ENCODE measurements around the gene SOX8. TPM values are rescaled to one million over a fixed set of nuclear protein-coding genes. Genes with fewer than 3 reads are reported as not detected.

The SOX8 gene
- total RNA-seq, 2 experiments from 2014 or later = 0.25 to 0.27 TPM

DNA sequence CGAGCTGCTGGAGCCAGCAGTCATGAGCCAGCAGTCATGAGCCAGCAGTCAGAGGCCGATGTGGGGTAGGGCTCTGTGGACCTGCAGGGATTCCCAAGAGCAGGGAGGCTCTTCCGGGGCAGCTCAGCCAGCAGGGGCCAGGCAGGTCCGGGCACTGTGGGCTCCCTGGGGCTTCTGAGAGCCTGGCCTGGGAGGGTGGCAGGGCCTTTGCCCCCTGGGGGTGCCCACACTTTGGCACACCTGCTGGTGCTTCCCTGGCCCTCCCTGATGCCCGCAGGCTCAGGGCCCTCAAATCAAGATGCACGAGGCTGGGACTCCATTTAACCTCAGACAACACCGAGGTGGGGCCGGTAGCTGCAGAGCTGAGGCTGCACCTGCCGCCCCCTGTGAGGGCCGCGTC lies 18.1 kb downstream of the SOX8 start:
- no peak overlapping the region for H3K27ac Mint-ChIP-seq
- H3K27me3 Mint-ChIP-seq = peaks cover 22% of the 10 kb centered on the region
- H3K4me1 Mint-ChIP-seq = peaks cover 39% of the 10 kb centered on the region
- no peaks in the 10 kb centered on the region for H3K36me3 Mint-ChIP-seq (ENCODE audit: low read depth)
- ChIA-PET CTCF (interaction anchor here (0.6 to 1.4 kb wide), 2 partner anchors 19 to 36 kb away, joined by 3 to 4 read pairs; no protein-coding TSS in a partner anchor), POLR2A (no interaction called here)
- no peak overlapping the region for H3K4me3 Mint-ChIP-seq
- peaks cover 4% of the 10 kb centered on the region for H3K9me3 Mint-ChIP-seq
- DNase-seq = no peak

- DNase-seq = no peak
- CTCF ChIA-PET = interaction anchor here (0.7 kb wide), 1 partner anchor 16 kb away, joined by 4 read pairs; no protein-coding TSS in a partner anchor
- Mint-ChIP-seq H3K36me3 (ENCODE audit: low read depth) (no peaks in the 10 kb centered on the region), H3K4me3 (no peak overlapping the region), H3K27ac (no peak overlapping the region), H3K4me1 (peaks cover 44% of the 10 kb centered on the region), H3K27me3 (peaks cover 14% of the 10 kb centered on the region), H3K9me3 (peaks cover 2% of the 10 kb centered on the region)
- POLR2A ChIA-PET = no interaction called here
Measured at GRCh38 chr16:1000608-1001007, 19.0 kb downstream of the SOX8 start.

DNA sequence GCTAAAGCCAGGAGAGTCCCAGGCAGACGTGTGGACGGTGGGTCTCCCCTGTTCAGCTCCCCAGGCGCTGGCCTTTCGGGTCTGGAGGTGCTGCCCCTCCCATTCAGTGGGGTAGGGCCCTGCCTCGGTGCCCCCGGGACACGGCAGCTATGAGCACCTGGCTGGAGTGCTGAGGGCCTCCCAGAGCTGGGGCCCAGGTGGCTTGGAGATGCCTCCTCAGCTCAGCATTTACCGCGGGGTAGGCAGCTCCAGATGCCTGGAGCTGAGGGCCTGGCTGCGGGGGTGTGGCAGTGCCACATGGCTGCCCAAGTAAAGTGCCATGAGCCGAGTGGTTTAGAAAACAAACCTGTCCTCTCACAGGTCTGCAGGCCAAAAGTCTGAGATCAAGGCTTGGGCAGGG lies 19.5 kb downstream of the SOX8 start:
- POLR2A ChIA-PET = no interaction called here
- H3K4me1 Mint-ChIP-seq = peaks cover 43% of the 10 kb centered on the region

DNA sequence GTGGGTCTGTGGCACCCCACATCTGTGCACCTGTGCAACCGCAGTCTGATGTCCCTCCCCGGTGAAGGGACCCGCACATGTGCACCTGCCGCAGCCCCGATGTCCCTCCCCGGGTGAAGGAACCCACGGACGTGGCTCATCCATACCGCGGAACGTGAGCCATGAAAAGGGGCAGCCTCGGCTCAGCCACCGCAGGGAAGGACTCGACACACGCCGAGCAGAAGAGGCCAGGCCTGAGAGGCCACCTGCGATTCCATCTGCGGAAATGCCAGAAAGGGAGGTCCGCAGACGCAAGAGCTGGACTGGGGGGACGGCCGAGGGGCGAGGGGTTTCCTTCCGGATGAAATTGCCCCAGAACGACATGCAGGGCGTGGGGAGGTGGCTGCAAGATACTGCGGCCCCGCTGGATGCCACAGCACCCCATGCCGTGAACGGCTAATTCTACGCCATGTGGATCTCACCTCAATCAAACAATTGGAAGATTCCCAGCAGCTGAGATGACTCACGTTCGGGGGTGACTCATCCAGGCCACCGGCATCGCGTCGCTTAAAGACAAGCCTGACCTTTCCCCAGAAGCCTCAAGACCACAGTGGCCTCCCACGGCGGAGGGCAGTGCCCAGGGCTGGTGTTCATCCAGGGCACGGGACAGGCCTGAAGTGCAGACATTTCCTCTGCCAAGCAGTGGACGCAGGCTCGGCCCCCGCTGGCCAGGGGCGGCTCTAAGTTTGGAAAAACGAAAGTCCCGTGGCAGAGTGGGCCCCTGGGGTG lies 21.0 kb downstream of the SOX8 start:
- ChIA-PET CTCF (no interaction called here), POLR2A (no interaction called here)
- peaks cover 35% of the 10 kb centered on the region for H3K4me1 Mint-ChIP-seq
- DNase-seq = peak; percentile 29
- H3K4me3 Mint-ChIP-seq = no peak overlapping the region
- no peaks in the 10 kb centered on the region for H3K36me3 Mint-ChIP-seq (ENCODE audit: low read depth)
- no peaks in the 10 kb centered on the region for H3K9me3 Mint-ChIP-seq
- no peak overlapping the region for H3K27ac Mint-ChIP-seq
- H3K27me3 Mint-ChIP-seq = peaks cover 7% of the 10 kb centered on the region

More for the DNA sequence above, 19.5 kb downstream of the SOX8 start:
- Mint-ChIP-seq H3K4me3 (no peak overlapping the region), H3K27ac (no peak overlapping the region), H3K27me3 (peaks cover 10% of the 10 kb centered on the region), H3K9me3 (peaks cover under 1% of the 10 kb centered on the region), H3K36me3 (ENCODE audit: low read depth) (no peaks in the 10 kb centered on the region)
- CTCF ChIA-PET = no interaction called here
- DNase-seq = no peak

DNA sequence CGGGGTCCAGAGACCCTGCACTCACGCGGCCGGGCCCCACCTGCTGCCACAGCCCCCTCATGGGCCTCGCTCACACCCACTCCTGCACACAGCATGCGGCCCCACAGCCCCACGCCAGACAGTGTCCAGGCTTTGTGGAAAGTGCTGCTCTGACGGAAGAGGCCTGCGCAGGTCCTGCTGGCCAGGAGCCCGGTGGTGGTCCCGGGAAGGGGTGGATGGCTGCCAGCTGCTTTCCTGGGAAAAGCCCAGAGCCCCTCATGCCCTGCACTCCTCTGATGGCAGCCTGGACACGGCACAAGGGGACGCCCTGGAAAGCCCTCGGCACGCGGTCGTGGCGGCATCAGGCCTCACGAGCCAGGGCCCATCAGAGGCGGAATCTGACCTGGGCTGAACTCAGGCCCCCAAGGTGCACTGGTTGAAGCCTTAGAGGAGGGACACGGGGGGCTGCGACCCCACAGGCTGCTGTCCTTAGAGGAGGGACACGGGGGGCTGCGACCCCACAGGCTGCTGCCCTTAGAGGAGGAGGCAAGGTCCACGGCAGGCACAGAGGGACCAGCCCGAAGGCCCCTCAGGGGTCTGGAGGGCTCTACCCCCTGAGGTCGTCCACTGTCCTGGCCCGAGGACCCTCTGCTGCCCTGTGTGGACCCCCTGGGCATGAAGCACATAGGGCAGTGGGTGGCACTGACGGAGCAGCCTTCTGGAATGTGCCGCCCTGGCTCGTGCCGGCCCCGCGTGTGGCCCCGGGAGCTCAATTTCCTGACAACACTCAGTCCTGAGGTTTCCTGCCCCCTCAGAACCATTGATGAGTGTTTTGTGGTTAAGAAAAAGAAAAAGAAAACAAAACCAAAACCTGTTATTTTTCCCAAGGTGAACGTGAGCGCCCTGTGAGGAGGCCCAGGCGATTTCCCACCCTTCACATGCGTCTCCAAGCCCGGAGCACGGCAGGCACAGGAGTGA lies 22.1 kb downstream of the SOX8 start:
- ChIA-PET POLR2A (interaction anchor here (0.6 kb wide), 1 partner anchor 195 kb away, joined by 3 read pairs; no protein-coding TSS in a partner anchor), CTCF (interaction anchor here (0.6 kb wide), 1 partner anchor 24 kb away, joined by 3 read pairs; no protein-coding TSS in a partner anchor)
- H3K27me3 Mint-ChIP-seq = peaks cover 5% of the 10 kb centered on the region
- peak; percentile 68 for DNase-seq
- H3K36me3 Mint-ChIP-seq (ENCODE audit: low read depth) = no peaks in the 10 kb centered on the region
- peaks cover 27% of the 10 kb centered on the region for H3K4me1 Mint-ChIP-seq
- H3K4me3 Mint-ChIP-seq = peak overlapping the region; percentile 42
- peak overlapping the region; percentile 85 for H3K27ac Mint-ChIP-seq
- H3K9me3 Mint-ChIP-seq = no peaks in the 10 kb centered on the region

DNA sequence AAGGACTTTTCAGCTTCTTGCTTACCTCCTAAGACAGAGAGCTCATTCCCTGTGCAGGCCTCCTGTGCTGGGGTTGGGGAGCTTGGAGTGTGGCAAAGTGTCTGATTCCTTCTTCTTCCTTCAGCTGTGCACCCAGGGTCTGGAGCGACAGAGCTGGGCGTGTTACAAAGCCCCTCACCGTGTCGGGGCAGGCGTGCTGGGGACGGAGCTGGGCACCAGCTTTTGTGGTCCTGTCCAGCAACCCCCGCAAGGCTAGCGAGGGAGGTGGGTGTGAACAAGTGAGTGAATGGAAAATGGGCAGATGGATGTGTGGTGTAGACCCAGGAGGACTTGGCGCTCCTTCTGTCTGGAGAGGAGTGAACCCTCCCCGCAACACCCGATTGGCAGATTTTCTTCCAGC lies 23.7 kb downstream of the SOX8 start:
- Mint-ChIP-seq H3K27me3 (peaks cover 6% of the 10 kb centered on the region), H3K27ac (peak overlapping the region; percentile 60), H3K9me3 (no peaks in the 10 kb centered on the region), H3K36me3 (ENCODE audit: low read depth) (no peaks in the 10 kb centered on the region), H3K4me1 (peaks cover 26% of the 10 kb centered on the region), H3K4me3 (no peak overlapping the region)
- ChIA-PET POLR2A (no interaction called here), CTCF (interaction anchor here (0.9 to 1.4 kb wide), 2 partner anchors 37 to 52 kb away, joined by 3 read pairs; no protein-coding TSS in a partner anchor)
- DNase-seq = no peak

DNA sequence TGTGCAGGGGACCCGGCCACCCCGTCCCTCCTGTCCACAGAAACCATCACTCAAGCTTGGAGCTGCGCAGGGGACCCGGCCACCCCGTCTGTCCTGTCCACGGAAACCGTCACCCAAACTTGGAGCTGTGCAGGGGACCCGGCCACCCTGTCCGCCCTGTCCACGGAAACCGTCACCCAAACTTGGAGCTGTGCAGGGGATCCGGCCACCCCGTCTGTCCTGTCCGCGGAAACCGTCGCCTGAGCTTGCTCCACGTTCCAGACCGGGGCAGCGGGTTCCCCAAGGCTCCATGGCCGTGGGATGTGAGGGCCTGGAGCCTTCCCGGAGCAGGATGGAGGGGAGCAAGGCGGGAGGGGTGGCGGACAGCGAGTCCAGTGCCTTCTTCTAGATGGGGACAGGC lies 25.2 kb downstream of the SOX8 start:
- H3K9me3 Mint-ChIP-seq = no peaks in the 10 kb centered on the region
- no peak for DNase-seq
- no peak overlapping the region for H3K27ac Mint-ChIP-seq
- no peaks in the 10 kb centered on the region for H3K36me3 Mint-ChIP-seq (ENCODE audit: low read depth)
- H3K27me3 Mint-ChIP-seq = peaks cover 6% of the 10 kb centered on the region
- H3K4me1 Mint-ChIP-seq = peaks cover 26% of the 10 kb centered on the region
- ChIA-PET POLR2A (no interaction called here), CTCF (no interaction called here)
- H3K4me3 Mint-ChIP-seq = no peak overlapping the region

- ChIA-PET POLR2A (no interaction called here), CTCF (interaction anchor here (0.6 kb wide), 1 partner anchor 12 kb away, joined by 3 read pairs; no protein-coding TSS in a partner anchor)
- no peak overlapping the region for H3K27ac Mint-ChIP-seq
- no peak overlapping the region for H3K4me3 Mint-ChIP-seq
- H3K4me1 Mint-ChIP-seq = peaks cover 26% of the 10 kb centered on the region
- no peaks in the 10 kb centered on the region for H3K9me3 Mint-ChIP-seq
- no peaks in the 10 kb centered on the region for H3K36me3 Mint-ChIP-seq (ENCODE audit: low read depth)
- H3K27me3 Mint-ChIP-seq = peaks cover 6% of the 10 kb centered on the region
- DNase-seq = no peak
Measured at GRCh38 chr16:1007284-1007850, 25.8 kb downstream of the SOX8 start.

- Mint-ChIP-seq H3K27me3 (peaks cover 6% of the 10 kb centered on the region), H3K4me3 (no peak overlapping the region), H3K4me1 (peaks cover 21% of the 10 kb centered on the region), H3K9me3 (no peaks in the 10 kb centered on the region), H3K36me3 (ENCODE audit: low read depth) (no peaks in the 10 kb centered on the region), H3K27ac (no peak overlapping the region)
- ChIA-PET POLR2A (no interaction called here), CTCF (interaction anchor here (0.6 kb wide), 1 partner anchor 12 kb away, joined by 3 read pairs; no protein-coding TSS in a partner anchor)
- no peak for DNase-seq
Measured at GRCh38 chr16:1008085-1008484, 26.5 kb downstream of the SOX8 start.

DNA sequence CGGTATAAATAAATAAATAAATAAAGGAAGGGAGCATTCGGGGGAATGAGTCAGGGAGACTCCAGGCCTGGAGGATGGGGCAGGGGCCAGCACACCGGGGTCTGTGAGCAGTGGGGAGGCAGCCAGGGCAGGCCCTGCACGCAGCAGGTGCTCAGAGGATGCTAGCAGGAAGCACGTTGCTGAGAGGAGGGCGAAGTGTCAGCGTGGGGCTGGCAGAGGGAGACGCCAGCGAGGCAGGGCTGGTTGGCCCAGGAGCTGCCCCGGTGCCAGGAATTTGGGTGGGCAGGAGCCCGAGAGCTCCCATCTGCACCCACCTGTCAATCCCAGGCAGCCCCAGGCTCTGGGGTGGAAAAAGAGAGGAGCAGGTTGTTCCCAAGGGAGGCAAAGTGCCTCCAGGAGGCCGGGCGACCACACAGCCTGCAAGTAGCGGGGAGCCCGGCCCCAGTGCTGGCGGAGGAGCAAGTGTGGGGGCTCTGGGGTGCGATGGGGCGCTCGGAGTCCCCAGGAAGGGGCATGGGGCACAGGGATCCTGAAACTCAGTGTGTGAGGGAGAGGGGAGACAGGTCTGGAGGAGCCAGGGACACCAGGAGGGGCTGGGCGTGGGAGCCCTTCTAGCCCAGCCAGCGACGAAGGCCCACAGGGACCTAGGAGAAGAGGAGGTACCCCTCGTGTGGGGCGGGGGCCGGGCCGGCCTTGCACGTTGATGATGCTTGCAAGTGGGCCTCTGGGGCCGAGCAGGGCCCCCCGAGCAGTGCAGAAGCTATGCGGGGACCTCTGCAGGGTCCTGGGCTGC lies 28.0 kb downstream of the SOX8 start:
- no peaks in the 10 kb centered on the region for H3K36me3 Mint-ChIP-seq (ENCODE audit: low read depth)

DNA sequence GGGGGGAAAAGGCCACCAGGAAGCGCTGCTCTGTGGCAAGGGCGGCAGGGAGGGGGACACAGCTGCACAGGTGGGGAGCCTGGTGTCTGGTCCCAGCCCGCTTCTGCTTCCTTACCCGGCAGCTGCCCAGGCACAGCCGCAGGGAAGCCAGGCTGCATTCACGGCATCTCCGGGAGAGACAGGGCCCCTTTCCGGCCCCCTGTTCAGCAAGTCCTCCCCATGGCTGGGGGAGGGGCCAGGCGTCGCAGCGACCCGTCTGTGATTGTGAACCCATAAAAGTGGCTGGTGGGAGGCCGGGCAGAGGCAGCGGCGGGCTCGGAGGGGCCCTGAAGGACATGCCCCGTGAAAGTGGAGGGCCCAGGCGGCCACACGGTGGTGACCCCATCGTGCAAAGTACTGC lies 28.7 kb downstream of the SOX8 start:
- H3K27me3 Mint-ChIP-seq = peaks cover 6% of the 10 kb centered on the region
- H3K4me1 Mint-ChIP-seq = peaks cover 7% of the 10 kb centered on the region
- ChIA-PET CTCF (no interaction called here), POLR2A (no interaction called here)
- H3K9me3 Mint-ChIP-seq = no peaks in the 10 kb centered on the region
- H3K27ac Mint-ChIP-seq = no peak overlapping the region
- H3K36me3 Mint-ChIP-seq (ENCODE audit: low read depth) = no peaks in the 10 kb centered on the region
- DNase-seq = no peak
- H3K4me3 Mint-ChIP-seq = no peak overlapping the region

More for the DNA sequence above, 28.0 kb downstream of the SOX8 start:
- ChIA-PET CTCF (no interaction called here), POLR2A (no interaction called here)
- peaks cover 9% of the 10 kb centered on the region for H3K4me1 Mint-ChIP-seq
- no peak overlapping the region for H3K4me3 Mint-ChIP-seq
- peak overlapping the region; percentile 19 for H3K27ac Mint-ChIP-seq
- no peaks in the 10 kb centered on the region for H3K9me3 Mint-ChIP-seq
- DNase-seq = no peak
- peaks cover 6% of the 10 kb centered on the region for H3K27me3 Mint-ChIP-seq

DNA sequence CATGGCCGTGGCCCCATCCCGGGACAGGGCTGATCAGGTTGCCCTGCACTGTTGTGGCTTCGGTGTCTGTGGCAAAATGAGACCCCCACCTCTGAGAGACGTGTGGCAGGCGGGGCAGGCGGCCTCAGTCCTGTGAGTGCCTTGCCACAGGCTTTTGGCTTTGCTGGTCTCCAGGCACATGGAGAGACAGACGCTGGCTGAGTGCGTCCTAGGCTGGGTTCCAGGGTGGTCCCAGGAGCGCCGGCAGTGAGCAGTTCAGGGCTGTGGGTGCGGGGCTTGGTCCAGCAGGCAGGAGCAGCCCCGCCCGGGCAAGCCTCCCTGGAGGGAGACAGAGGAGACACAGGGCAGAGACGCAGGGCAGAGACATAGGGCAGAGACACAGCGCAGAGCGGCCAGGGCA lies 29.2 kb downstream of the SOX8 start:
- CTCF ChIA-PET = no interaction called here
- Mint-ChIP-seq H3K27me3 (peaks cover 6% of the 10 kb centered on the region), H3K27ac (peak overlapping the region; percentile 50), H3K4me1 (peaks cover 3% of the 10 kb centered on the region), H3K9me3 (no peaks in the 10 kb centered on the region), H3K4me3 (no peak overlapping the region), H3K36me3 (ENCODE audit: low read depth) (no peaks in the 10 kb centered on the region)
- no peak for DNase-seq
- POLR2A ChIA-PET = no interaction called here
